ENCODE results near the gene RUSF1. TPM values are rescaled to one million over a fixed set of nuclear protein-coding genes. Genes with fewer than 3 reads are reported as not detected.

RUSF1 gene
- total and polyA plus RNA-seq, 9 of the 15 experiments (the other 6 are each of a cell fraction or from before 2014, with no cell fraction given), result 0.80 to 52.8 (median 27.6) TPM

DNA sequence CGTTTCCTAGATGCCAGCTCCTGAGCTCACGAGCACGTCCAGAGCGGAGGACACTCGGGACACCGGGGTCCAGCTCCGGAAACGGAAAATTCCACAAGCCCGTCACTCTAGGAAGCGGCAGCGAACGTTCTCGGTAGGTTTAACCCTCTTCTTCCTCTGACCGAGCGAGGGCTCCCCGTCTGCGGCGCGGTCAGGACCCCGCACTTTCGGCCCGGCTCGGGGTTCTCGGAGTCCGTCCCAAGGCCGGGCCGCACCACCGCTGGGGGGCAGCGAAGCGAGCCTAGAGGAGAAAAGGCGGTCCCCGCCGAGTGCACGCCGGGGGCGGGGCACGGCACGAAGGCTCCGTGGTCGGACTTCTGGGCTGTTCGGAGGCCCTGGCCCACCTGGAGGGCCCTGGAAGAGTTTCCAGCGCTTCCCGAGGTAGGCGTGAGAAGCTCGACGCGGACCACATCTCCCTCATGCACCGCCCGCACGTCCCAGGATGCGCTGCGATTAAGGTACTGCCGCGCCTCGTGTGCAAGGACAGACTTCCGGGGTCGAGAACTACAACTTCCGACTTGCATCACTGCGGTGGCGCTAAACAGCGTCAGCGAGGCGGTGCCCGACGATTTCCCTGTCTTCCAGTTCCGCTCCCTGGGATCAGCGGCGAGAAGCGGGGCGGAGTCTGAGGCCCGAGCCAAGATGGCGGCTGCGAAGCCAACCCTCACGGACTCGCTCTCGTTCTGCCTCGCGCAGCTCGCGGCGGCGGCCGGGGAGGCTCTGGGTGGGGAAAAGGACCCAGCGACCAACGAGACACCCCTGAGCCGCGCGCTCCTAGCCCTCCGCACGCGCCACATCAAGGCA, 49.1 kb downstream of the RUSF1 start, which contains the start of gene ARMC5 (continued):
- TF ChIP-seq, protein P1, sequence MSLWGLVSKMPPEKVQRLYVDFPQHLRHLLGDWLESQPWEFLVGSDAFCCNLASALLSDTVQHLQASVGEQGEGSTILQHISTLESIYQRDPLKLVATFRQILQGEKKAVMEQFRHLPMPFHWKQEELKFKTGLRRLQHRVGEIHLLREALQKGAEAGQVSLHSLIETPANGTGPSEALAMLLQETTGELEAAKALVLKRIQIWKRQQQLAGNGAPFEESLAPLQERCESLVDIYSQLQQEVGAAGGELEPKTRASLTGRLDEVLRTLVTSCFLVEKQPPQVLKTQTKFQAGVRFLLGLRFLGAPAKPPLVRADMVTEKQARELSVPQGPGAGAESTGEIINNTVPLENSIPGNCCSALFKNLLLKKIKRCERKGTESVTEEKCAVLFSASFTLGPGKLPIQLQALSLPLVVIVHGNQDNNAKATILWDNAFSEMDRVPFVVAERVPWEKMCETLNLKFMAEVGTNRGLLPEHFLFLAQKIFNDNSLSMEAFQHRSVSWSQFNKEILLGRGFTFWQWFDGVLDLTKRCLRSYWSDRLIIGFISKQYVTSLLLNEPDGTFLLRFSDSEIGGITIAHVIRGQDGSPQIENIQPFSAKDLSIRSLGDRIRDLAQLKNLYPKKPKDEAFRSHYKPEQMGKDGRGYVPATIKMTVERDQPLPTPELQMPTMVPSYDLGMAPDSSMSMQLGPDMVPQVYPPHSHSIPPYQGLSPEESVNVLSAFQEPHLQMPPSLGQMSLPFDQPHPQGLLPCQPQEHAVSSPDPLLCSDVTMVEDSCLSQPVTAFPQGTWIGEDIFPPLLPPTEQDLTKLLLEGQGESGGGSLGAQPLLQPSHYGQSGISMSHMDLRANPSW (CRISPR knock-in tag; IDR thresholded peaks at IDR 0.05), result no peak
- TF ChIP-seq ZBTB17 (CRISPR knock-in tag; IDR thresholded peaks at IDR 0.05) (peak; percentile 84; the same call in 1 of the 2 replicates), TCF7 (IDR thresholded peaks at IDR 0.05; ENCODE audit: borderline replicate concordance) (0 out of 2 replicates have a peak, but pooled peaks have one; percentile 38), CBFA2T3 (IDR thresholded peaks at IDR 0.05) (0 out of 2 replicates have a peak, but pooled peaks have one; percentile 11), MEIS2 (IDR thresholded peaks at IDR 0.05; ENCODE audit: partially characterized antibody) (no peak), BHLHE40 (IDR thresholded peaks at IDR 0.05; ENCODE audit: low read length) (peak; percentile 26; the same call in 1 of the 2 replicates), NCOA6 (IDR thresholded peaks at IDR 0.05) (peak; percentile 39; the same call in 1 of the 2 replicates), NR2C1 (IDR thresholded peaks at IDR 0.05) (no peak; the same call in 1 of the 2 replicates), NR2C1 (tag; IDR thresholded peaks at IDR 0.05) (peak; percentile 81), BRF1 (IDR thresholded peaks at IDR 0.05; ENCODE audit: borderline replicate concordance, extremely low read depth, insufficient read length) (no peak), ZBTB5 (IDR thresholded peaks at IDR 0.05) (no peak), ARNT (IDR thresholded peaks at IDR 0.05) (no peak), RCOR1 (IDR thresholded peaks at IDR 0.05; ENCODE audit: borderline replicate concordance in 1 of 2, low read depth in 2 of 2, low read length in 2 of 2) (no peak; a peak in 1 of 4 replicates), CTBP1 (IDR thresholded peaks at IDR 0.05; ENCODE audit: borderline replicate concordance) (peak; percentile 80), MXI1 (IDR thresholded peaks at IDR 0.05; ENCODE audit: low read depth, low read length) (peak; percentile 90), ZNF140 (CRISPR knock-in tag; IDR thresholded peaks at IDR 0.05) (no peak)
- TF ChIP-seq, protein P2, sequence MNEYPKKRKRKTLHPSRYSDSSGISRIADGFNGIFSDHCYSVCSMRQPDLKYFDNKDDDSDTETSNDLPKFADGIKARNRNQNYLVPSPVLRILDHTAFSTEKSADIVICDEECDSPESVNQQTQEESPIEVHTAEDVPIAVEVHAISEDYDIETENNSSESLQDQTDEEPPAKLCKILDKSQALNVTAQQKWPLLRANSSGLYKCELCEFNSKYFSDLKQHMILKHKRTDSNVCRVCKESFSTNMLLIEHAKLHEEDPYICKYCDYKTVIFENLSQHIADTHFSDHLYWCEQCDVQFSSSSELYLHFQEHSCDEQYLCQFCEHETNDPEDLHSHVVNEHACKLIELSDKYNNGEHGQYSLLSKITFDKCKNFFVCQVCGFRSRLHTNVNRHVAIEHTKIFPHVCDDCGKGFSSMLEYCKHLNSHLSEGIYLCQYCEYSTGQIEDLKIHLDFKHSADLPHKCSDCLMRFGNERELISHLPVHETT (CRISPR knock-in tag; conservative IDR thresholded peaks at IDR 0.05 in 1 of 2, IDR thresholded peaks at IDR 0.05 in 1 of 2), result peak in 1 of 2 experiments; percentile 83; a peak in 2 of 4 replicates
- TF ChIP-seq, protein P3, sequence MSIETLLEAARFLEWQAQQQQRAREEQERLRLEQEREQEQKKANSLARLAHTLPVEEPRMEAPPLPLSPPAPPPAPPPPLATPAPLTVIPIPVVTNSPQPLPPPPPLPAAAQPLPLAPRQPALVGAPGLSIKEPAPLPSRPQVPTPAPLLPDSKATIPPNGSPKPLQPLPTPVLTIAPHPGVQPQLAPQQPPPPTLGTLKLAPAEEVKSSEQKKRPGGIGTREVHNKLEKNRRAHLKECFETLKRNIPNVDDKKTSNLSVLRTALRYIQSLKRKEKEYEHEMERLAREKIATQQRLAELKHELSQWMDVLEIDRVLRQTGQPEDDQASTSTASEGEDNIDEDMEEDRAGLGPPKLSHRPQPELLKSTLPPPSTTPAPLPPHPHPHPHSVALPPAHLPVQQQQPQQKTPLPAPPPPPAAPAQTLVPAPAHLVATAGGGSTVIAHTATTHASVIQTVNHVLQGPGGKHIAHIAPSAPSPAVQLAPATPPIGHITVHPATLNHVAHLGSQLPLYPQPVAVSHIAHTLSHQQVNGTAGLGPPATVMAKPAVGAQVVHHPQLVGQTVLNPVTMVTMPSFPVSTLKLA (conservative IDR thresholded peaks at IDR 0.05), result peak; percentile 96 to 97

Data from K562 (cell line).